K562 (cell line): Measurements from ENCODE around the gene P2RY11. TPM values are rescaled to one million over a fixed set of nuclear protein-coding genes. Genes with fewer than 3 reads are reported as not detected.

Source experiments
- ATAC-seq: fragments of 200-7000 bp; cut with Tn5 transposase; 3 replicates; pipeline ENCODE4 v1.9.1; 2020; ENCODE audit warnings: moderate library complexity
- Bru-seq: library from RNA; stranded (reverse); fragments of 400-500 nt; gene quantifications from one replicate; lab custom pipeline; 2021; lab: Mats Ljungman, UMichigan
- BruChase-seq, 2 experiments: library from RNA; stranded (reverse); fragments of 400-500 nt; gene quantifications; one replicate each; lab custom pipeline; 2021; lab: Mats Ljungman, UMichigan
- BruUV-seq: library from RNA; stranded (reverse); fragments of 400-500 nt; replicated peaks from 2 replicates; lab custom pipeline; 2021; lab: Mats Ljungman, UMichigan
- CTCF ChIA-PET: fragments of 300-600 bp; formaldehyde crosslinking; extraction: SDS; loops from one replicate; lab custom pipeline; 2021; ENCODE audit warnings: low intra/inter-chr PET ratio; lab: Yijun Ruan, JAX
- POLR2A ChIA-PET: fragments of 300-600, 350-650 bp; sonication (Branson Sonifier 250); formaldehyde crosslinking; extraction: SDS; loops from one replicate; lab custom pipeline; 2021; ENCODE audit warnings: antibody characterized with exemption, inconsistent platforms; lab: Yijun Ruan, JAX
- DNase-seq, 4 experiments: peaks; one replicate each; pipeline versions ENCODE4 v3.0.0 to v3.0.0-alpha.2; 2011 to 2018; ENCODE audit warnings: low spot score in 3 of 4, mixed read lengths in 3 of 4; ENCODE audit errors: extremely low read depth in 1 of 4
- FAIRE-seq: peaks from 2 replicates; lab custom pipeline; 2011; peaks lifted over from hg19 to GRCh38; lab: Jason Lieb, UNC
- H2AFZ ChIP-seq: 2 replicates; pipeline ENCODE4 v1.6.0; 2011; ENCODE audit warnings: low read depth, low read length, control low read depth, inconsistent platforms
- H3K27ac ChIP-seq: fragments of 200-600 bp; 3 replicates; pipeline ENCODE4 v1.8.0; 2011; ENCODE audit warnings: low read depth, mild to moderate bottlenecking, control low read depth, inconsistent platforms, low read length, moderate library complexity, mixed read lengths; ENCODE audit errors: extremely low read depth
- H3K27me3 ChIP-seq, 2 experiments: fragments of 300-600 bp in 1 of 2; 2 replicates in 1 of 2; 3 replicates in 1 of 2; pipeline versions ENCODE4 v1.6.0 to v1.8.0; 2011; ENCODE audit warnings: inconsistent platforms in 2 of 2, low read length in 2 of 2, mild to moderate bottlenecking in 1 of 2, mixed read lengths in 1 of 2, moderate library complexity in 1 of 2; ENCODE audit not compliant: control insufficient read depth in 2 of 2, insufficient read depth in 2 of 2
- H3K36me3 ChIP-seq: fragments of 300-600 bp; 3 replicates; pipeline ENCODE4 v1.8.0; 2011; ENCODE audit warnings: mild to moderate bottlenecking, low read length, inconsistent platforms; ENCODE audit not compliant: control insufficient read depth, insufficient read depth
- H3K4me1 ChIP-seq, 2 experiments: fragments of 200-600 bp in 1 of 2; replicated peaks in 1 of 2; 2 replicates in 1 of 2; 3 replicates in 1 of 2; pipeline versions ENCODE4 v1.5.1 to v1.8.0; 2011; ENCODE audit warnings: inconsistent platforms in 2 of 2, low read length in 2 of 2, mild to moderate bottlenecking in 1 of 2, mixed read lengths in 1 of 2, moderate library complexity in 1 of 2; ENCODE audit not compliant: control insufficient read depth in 2 of 2, insufficient read depth in 2 of 2
- H3K4me2 ChIP-seq: 2 replicates; pipeline ENCODE4 v1.6.1; 2011; ENCODE audit warnings: low read length, control low read depth, inconsistent platforms, mixed read lengths; ENCODE audit not compliant: insufficient read depth
- H3K4me3 ChIP-seq: fragments of 200-600 bp; sonication (generic), shearing (Covaris generic); 2 replicates; pipeline ENCODE4 v1.5.1; 2016; ENCODE audit warnings: control low read depth, inconsistent platforms
- H3K79me2 ChIP-seq: fragments of 200-600 bp; 3 replicates; pipeline ENCODE4 v1.8.0; 2011; ENCODE audit warnings: low read length, inconsistent platforms; ENCODE audit not compliant: control insufficient read depth, insufficient read depth
- H3K9ac ChIP-seq, 2 experiments: 2 replicates each; pipeline versions ENCODE4 v1.6.0 to v1.6.1; 2011; ENCODE audit warnings: low read depth in 2 of 2, low read length in 2 of 2, control low read depth in 1 of 2, inconsistent platforms in 1 of 2, mild to moderate bottlenecking in 1 of 2, mixed read lengths in 1 of 2; ENCODE audit not compliant: insufficient read depth in 1 of 2
- H3K9me1 ChIP-seq: one replicate; pipeline ENCODE4 v1.6.0; 2011; ENCODE audit warnings: inconsistent platforms, mild to moderate bottlenecking, low read length, moderate library complexity; ENCODE audit not compliant: control insufficient read depth, insufficient read depth
- H3K9me3 ChIP-seq: replicated peaks from 2 replicates; pipeline ENCODE4 v1.5.1; 2011; ENCODE audit warnings: low read depth, low read length, inconsistent platforms; ENCODE audit not compliant: control insufficient read depth, insufficient read depth
- H4K20me1 ChIP-seq: replicated peaks from 2 replicates; pipeline ENCODE4 v1.6.1; 2011; ENCODE audit warnings: low read length, inconsistent platforms, mixed read lengths; ENCODE audit not compliant: control insufficient read depth, insufficient read depth
- GTF3C2 ChIP-seq: IDR thresholded peaks from 3 replicates; pipeline ENCODE4 v1.6.1; 2011; ENCODE audit warnings: borderline replicate concordance, mild to moderate bottlenecking, moderate library complexity; ENCODE audit not compliant: insufficient read length; ENCODE audit errors: extremely low read depth
- HOXB6 ChIP-seq: fragments of 250-450 bp; sonication (Bioruptor Pico); IDR thresholded peaks from 2 replicates; pipeline ENCODE4 v1.5.1; 2022; ENCODE audit warnings: mild to moderate bottlenecking, borderline replicate concordance
- NCOA1 ChIP-seq: fragments of 450-650 bp; IDR thresholded peaks from 2 replicates; pipeline ENCODE4 v1.6.1; 2016; ENCODE audit warnings: low read depth
- POLR2A ChIP-seq: fragments of 450-650 bp; conservative IDR thresholded peaks from 2 replicates; pipeline ENCODE4 v1.6.1; 2016
- POLR2AphosphoS5 ChIP-seq: IDR thresholded peaks from 2 replicates; pipeline ENCODE4 v1.6.1; 2011; ENCODE audit warnings: mild to moderate bottlenecking, low read depth, low read length, moderate library complexity; ENCODE audit not compliant: control insufficient read depth, insufficient read depth
- POLR2G ChIP-seq: fragments of 200-400 bp; formaldehyde crosslinking; IDR thresholded peaks from 2 replicates; pipeline ENCODE4 v1.6.1; 2017; ENCODE audit warnings: low read depth, mild to moderate bottlenecking, antibody characterized with exemption, low read length, moderate library complexity
- PRPF4 ChIP-seq: fragments of 200-400 bp; formaldehyde crosslinking; IDR thresholded peaks from one replicate; pipeline ENCODE4 v1.6.1; 2017; ENCODE audit warnings: low read length, low read depth, mild to moderate bottlenecking; ENCODE audit not compliant: insufficient read depth, poor library complexity, severe bottlenecking
- RBFOX2 ChIP-seq: fragments of 200-400 bp; formaldehyde crosslinking; IDR thresholded peaks from 2 replicates; pipeline ENCODE4 v1.6.1; 2017; ENCODE audit warnings: low read depth, mild to moderate bottlenecking, low read length, moderate library complexity
- RBM22 ChIP-seq: fragments of 200-400 bp; formaldehyde crosslinking; IDR thresholded peaks from 2 replicates; pipeline ENCODE4 v1.6.1; 2018; ENCODE audit warnings: low read length, low read depth; ENCODE audit not compliant: poor library complexity, severe bottlenecking
- SUPT5H ChIP-seq: fragments of 450-650 bp; IDR thresholded peaks from 2 replicates; pipeline ENCODE4 v1.6.1; 2016
- WGBS: fragments of 100-300 bp; shearing (Covaris generic); methylation state at CpG from one replicate; pipeline ENCODE4 v1.1.6; 2016; ENCODE audit warnings: low coverage, mixed read lengths; ENCODE audit not compliant: insufficient coverage; ENCODE audit errors: missing lambda C conversion rate; 5-methylcytosine and 5-hydroxymethylcytosine counted together
- in situ Hi-C: fragments of 300-500 bp; cut with MboI; formaldehyde crosslinking; loops from 4 replicates; pipeline ENCODE4 v1.15.0; 2018; ENCODE audit warnings: inconsistent platforms, mixed read lengths
- intact Hi-C: fragments of 100-400 bp; cut with micrococcal nuclease; formaldehyde crosslinking; loops from 2 replicates; pipeline ENCODE4 v1.14.2; 2022
- long read RNA-seq, 3 experiments: library from polyadenylated mRNA in 2 of 3; library from RNA in 1 of 3; unstranded in 2 of 3; stranded (forward) in 1 of 3; transcript quantifications; one replicate each; pipeline ENCODE4 v2.0.0, GENCODE V29; 2019 to 2022
- polyA minus RNA-seq, 3 experiments: library from RNA; depleted of rRNA, polyadenylated mRNA; stranded (reverse); fragments of >200 nt; gene quantifications; 2 replicates each; pipeline ENCODE4 v1.2.3, GENCODE V29; 2011
- polyA plus RNA-seq, 8 experiments: library from polyadenylated mRNA; depleted of rRNA in 4 of 8; stranded (reverse) in 5 of 8; unstranded in 3 of 8; fragments of >200 nt; fragmentation: Nextera tagmentation in 2 of 8; fragmentation: Illumina TruSeq in 1 of 8; extraction: Ambion mirVana in 2 of 8; extraction: Trizol in 1 of 8; gene quantifications; 2 replicates each; pipeline versions ENCODE4 v1.2.1 to v1.2.3, GENCODE V29; 2011 to 2014; ENCODE audit warnings: inconsistent platforms in 1 of 8, missing spikeins in 1 of 8
- total RNA-seq, 7 experiments: library from RNA; depleted of rRNA in 6 of 7; stranded (reverse); fragments of >200 nt in 6 of 7; fragmentation: Illumina TruSeq in 2 of 7; extraction: Trizol in 2 of 7; gene quantifications; 2 replicates each; pipeline versions ENCODE4 v1.2.1 to v1.2.3, GENCODE V29; 2011 to 2021; ENCODE audit warnings: low replicate concordance in 1 of 7

The P2RY11 gene
- 7.8 and 42.3 TPM in 2 replicates for total RNA-seq (2011; cell fraction: chromatin; rRNA removed; ENCODE audit: low replicate concordance)
- total RNA-seq (2011; cell fraction: nucleolus; rRNA removed): 18.0 and 23.8 TPM in 2 replicates
- total RNA-seq (2011; cell fraction: nucleoplasm; rRNA removed): 12.8 and 19.6 TPM in 2 replicates
- 1.5 and 3.2 TPM in 2 replicates for total RNA-seq (2014; rRNA removed)
- 1.4 and 1.5 TPM in 2 replicates for total RNA-seq (2014; rRNA removed; fragmentation: Illumina TruSeq; extraction: Trizol)
- 4.6 TPM in 2 replicates for total RNA-seq (2015; rRNA removed; fragmentation: Illumina TruSeq; extraction: Trizol)
- total RNA-seq (2021): 10.1 and 10.2 TPM in 2 replicates
- 2.4 and 6.5 TPM in 2 replicates for polyA plus RNA-seq (2011; rRNA removed)
- 5.8 and 7.6 TPM in 2 replicates for polyA plus RNA-seq (2011; cell fraction: cytosol; rRNA removed)
- polyA plus RNA-seq (2011; cell fraction: nucleus; rRNA removed): 9.8 and 12.6 TPM in 2 replicates
- polyA plus RNA-seq (2012): 6.2 and 11.6 TPM in 2 replicates
- polyA plus RNA-seq (2014; fragmentation: Illumina TruSeq; extraction: Trizol): 1.5 and 2.1 TPM in 2 replicates
- under 1 TPM; 0.03 to 0.07 TPM for polyA plus RNA-seq (2014; fragmentation: Nextera tagmentation; extraction: Ambion mirVana)
- polyA plus RNA-seq (2014; rRNA removed): 4.5 and 5.9 TPM in 2 replicates
- polyA minus RNA-seq (2011; rRNA and poly(A)+ RNA removed): 1.5 and 1.9 TPM in 2 replicates
- 2.6 and 7.6 TPM in 2 replicates for polyA minus RNA-seq (2011; cell fraction: cytosol; rRNA and poly(A)+ RNA removed)
- polyA minus RNA-seq (2011; cell fraction: nucleus; rRNA and poly(A)+ RNA removed): 3.8 and 4.9 TPM in 2 replicates
- percentile 66 among the genes with signal in this experiment for Bru-seq, nascent RNA
- percentile 77 among the genes with signal in this experiment for BruChase-seq, experiment 1, labeled RNA remaining after a 2-hour chase
- percentile 79 among the genes with signal in this experiment for BruChase-seq, experiment 2, labeled RNA remaining after a 6-hour chase
- long read RNA-seq, experiment 1, partial matches to known transcripts: 0 of 37 reads
- long read RNA-seq, experiment 1, other reads (novel, unspliced or antisense): 37 of 37 reads
- long read RNA-seq, experiment 2, partial matches to known transcripts: 0 of 2 reads
- long read RNA-seq, experiment 2, other reads (novel, unspliced or antisense): 2 of 2 reads
- long read RNA-seq, experiment 3: 0 reads

- intact Hi-C loops: loop anchor here (5.0 kb wide), 1 partner anchor 179 kb away; no protein-coding TSS in a partner anchor
- Histone ChIP-seq H4K20me1 (no peaks in the 10 kb centered on the region; the same call in 1 of the 2 replicates), H3K4me2 (no peak within 1 kb of the TSS)
Observed at GRCh38 chr19:10111405-10111811, at the start of gene P2RY11. Gene P2RY11, plus strand, starts transcription at chr19:10111693. Its CDS starts 29 bp downstream, at chr19:10111722.

More at GRCh38 chr19:10111405-10111811, at the start of gene P2RY11:
- CTCF ChIA-PET: no interaction called here
- Histone ChIP-seq H3K4me1 (peaks cover 3 to 81% of the 10 kb centered on the region in 2 experiments; a peak in 4 of 5 replicates), H3K27me3 (no peaks in the 10 kb centered on the region), H3K9me3 (no peaks in the 10 kb centered on the region), H3K27ac (no peak within 1 kb of the TSS), H3K9me1 (no peaks in the 10 kb centered on the region), H3K79me2 (peaks cover 30% of the 10 kb centered on the region), H3K36me3 (peaks cover 69% of the 10 kb centered on the region), H2AFZ (no peak within 1 kb of the TSS), H3K9ac (peak within 1 kb of the TSS in 1 of 2 experiments; percentile 70; a peak in 2 of 4 replicates), H3K4me3 (no peak within 1 kb of the TSS)
- no TSS peak for BruUV-seq
- WGBS: 64% methylated on average over 7 of the region's 8 CpGs
- POLR2A ChIA-PET: interaction anchor here (0.7 to 1.4 kb wide), 3 partner anchors 15 to 244 kb away, joined by 3 to 5 read pairs (median 3); no protein-coding TSS in a partner anchor
- ATAC-seq (no peak), FAIRE-seq (no peak), DNase-seq (peak in 2 of 4 experiments; percentile 11 to 20)
- peak; percentile 56 for TF ChIP-seq POLR2G
- peak; percentile 33 for TF ChIP-seq RBM22
- peak; percentile 41; the same call in 1 of the 2 replicates for TF ChIP-seq POLR2AphosphoS5
- peak; percentile 42 for TF ChIP-seq SUPT5H
- TF ChIP-seq GTF3C2: no peak
- no peak for TF ChIP-seq PRPF4
- no peak for TF ChIP-seq HOXB6 (CRISPR knock-in tag)
- TF ChIP-seq NCOA1: no peak
- peak; percentile 11 for TF ChIP-seq RBFOX2
- TF ChIP-seq POLR2A: peak; percentile 20
- in situ Hi-C loops: no loop called here
